Left colon (tissue), 2 donors: ENCODE measurements around the gene SAT1. TPM values are rescaled to one million over a fixed set of nuclear protein-coding genes. Genes with fewer than 3 reads are reported as not detected.
"Not testable (repeated sequence)": the region's sequence is repeated elsewhere in the genome, so short reads cannot be mapped to it uniquely, and the experiment has no call there.

Experiments used
- ATAC-seq: fragments of 200-7000 bp; cut with Tn5 transposase; one replicate; pipeline ENCODE4 v1.9.1; 2020; ENCODE audit warnings: mild to moderate bottlenecking, moderate library complexity
- DNase-seq, 2 donors: peaks; one replicate each; pipeline ENCODE4 v3.0.0-alpha.2; 2020
- intact Hi-C, 2 donors: fragments of 100-400 bp; cut with DNase I in 1 of 2; cut with micrococcal nuclease in 1 of 2; formaldehyde crosslinking; loops; one replicate each; pipeline versions ENCODE4 v1.11.2 to v1.14.0; 2022; cut with DNase I, micrococcal nuclease
- total RNA-seq, 2 donors: library from RNA; stranded (reverse); fragmentation: NEBNext Ultra II Directional; extraction: Animal tissue kit (Norgen Biotek cat#: 25700); gene quantifications; one replicate each; pipeline ENCODE4 v1.2.1, GENCODE V29; 2021
- donor health status: DM: no; HTN: no; CAD: no.
- donor health status: DM: yes; HTN: yes; CAD: no.

The SAT1 gene
- total RNA-seq, 2 donors from 2014 or later = 499 to 508 TPM

- intact Hi-C loops = no loop called here
- no peak for ATAC-seq
- no peak for DNase-seq
Observed at GRCh38 chrX:23770142-23770541, 12.8 kb upstream of the SAT1 start.

DNA sequence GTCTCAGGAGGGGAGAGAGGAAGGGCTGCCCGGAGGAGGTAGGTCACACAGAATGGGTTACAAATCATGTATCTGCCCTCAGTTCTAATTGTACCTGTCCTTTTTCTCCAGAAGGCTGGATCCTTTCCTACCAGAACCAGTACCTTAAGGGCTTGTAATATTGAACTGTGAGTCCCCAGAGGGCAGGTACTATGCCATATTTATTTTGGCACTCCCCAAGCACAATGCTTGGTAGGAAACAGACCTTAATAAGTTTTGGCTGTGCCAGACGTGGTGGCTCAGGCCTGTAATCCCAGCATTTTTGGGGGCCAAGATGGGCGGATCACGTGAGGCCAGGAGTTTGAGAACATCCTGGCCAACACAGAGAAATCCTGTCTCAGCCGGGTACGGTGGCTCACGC lies 11.9 kb upstream of the SAT1 start:
- DNase-seq, intact Hi-C loops, ATAC-seq: not testable (repeated sequence)

DNA sequence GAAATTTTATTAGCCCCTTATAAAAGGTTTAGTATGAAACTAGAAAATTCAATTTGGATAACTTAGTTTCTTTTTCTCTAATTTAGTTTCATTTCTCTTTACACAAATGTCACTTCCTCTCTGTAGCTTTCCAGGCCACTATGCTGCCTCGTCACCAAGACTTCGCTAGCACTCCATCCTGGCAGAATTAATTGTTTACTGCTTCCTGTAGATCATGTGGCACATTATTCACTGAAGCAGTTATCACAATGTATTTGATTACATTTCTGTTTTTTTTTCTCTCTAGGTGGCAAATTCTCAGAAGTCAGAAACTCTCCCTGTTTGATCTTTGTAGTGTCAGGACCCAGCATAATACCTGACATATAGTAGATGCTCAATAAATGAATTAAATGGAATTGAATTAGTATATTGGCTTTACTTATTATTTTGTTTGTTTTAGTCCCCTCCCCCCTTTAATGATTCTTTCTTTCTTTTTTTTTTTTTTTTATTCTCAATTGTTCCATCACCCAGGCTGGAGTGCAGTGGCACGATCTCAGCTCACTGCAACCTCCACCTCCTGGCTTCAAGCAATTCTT lies 9.3 kb upstream of the SAT1 start:
- ATAC-seq = peak; percentile 56
- no peak for DNase-seq
- intact Hi-C loops = no loop called here

GRCh38 chrX:23776363-23776762 lies 6.6 kb upstream of the SAT1 start:
- DNase-seq = no peak
- intact Hi-C loops = no loop called here
- ATAC-seq = no peak

DNA sequence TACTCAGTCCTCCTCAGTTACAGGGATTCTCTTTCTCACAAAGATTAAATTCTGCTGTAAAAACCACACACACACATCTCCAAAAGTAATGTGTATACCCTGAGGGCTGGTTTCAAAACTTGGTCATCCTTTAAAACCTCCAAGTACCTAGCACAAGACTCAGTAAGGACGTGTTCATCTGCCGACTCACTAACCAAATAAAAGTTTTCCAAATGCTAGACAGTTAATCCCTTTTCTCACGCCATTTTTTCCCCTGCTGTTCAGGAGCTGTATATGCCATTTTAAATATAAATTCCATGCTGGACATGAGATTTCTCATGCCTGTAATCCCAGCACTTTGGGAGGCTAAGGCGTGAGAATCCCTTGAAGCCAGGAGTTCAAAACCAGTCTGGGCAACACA lies 3.9 kb upstream of the SAT1 start:
- intact Hi-C loops = no loop called here
- no peak for ATAC-seq
- DNase-seq = no peak

- ATAC-seq (no peak), DNase-seq (no peak)
- intact Hi-C loops = loop anchor here in 1 of 2 donors (5.0 kb wide), 1 partner anchor 120 kb away; no protein-coding TSS in a partner anchor
Observed at GRCh38 chrX:23782455-23782854, 518 bp upstream of the SAT1 start.

GRCh38 chrX:23783589-23784469 lies 856 bp downstream of the SAT1 start:
- intact Hi-C loops = loop anchor here in 1 of 2 donors (5.0 kb wide), 1 partner anchor 118 kb away; no protein-coding TSS in a partner anchor
- ATAC-seq (peak; percentile 15), DNase-seq (no peak)

GRCh38 chrX:23784470-23785331 lies 1.7 kb downstream of the SAT1 start:
- DNase-seq (no peak), ATAC-seq (peak; percentile 8)
- intact Hi-C loops = loop anchor here in 1 of 2 donors (5.0 kb wide), 1 partner anchor 118 kb away; no protein-coding TSS in a partner anchor

- intact Hi-C loops = no loop called here
- ATAC-seq (no peak), DNase-seq (no peak)
Observed at GRCh38 chrX:23785580-23785979, 2.6 kb downstream of the SAT1 start.

GRCh38 chrX:23786268-23786815 lies 3.4 kb downstream of the SAT1 start:
- DNase-seq (no peak), ATAC-seq (no peak)
- intact Hi-C loops = no loop called here

GRCh38 chrX:23787745-23788118 lies 4.8 kb downstream of the SAT1 start:
- DNase-seq (no peak), ATAC-seq (no peak)
- intact Hi-C loops = no loop called here

- DNase-seq (no peak), ATAC-seq (no peak)
- intact Hi-C loops = no loop called here
Observed at GRCh38 chrX:23788521-23788920, 5.5 kb downstream of the SAT1 start.

GRCh38 chrX:23788946-23789345 lies 6.0 kb downstream of the SAT1 start:
- ATAC-seq (no peak), DNase-seq (no peak)
- intact Hi-C loops = no loop called here

DNA sequence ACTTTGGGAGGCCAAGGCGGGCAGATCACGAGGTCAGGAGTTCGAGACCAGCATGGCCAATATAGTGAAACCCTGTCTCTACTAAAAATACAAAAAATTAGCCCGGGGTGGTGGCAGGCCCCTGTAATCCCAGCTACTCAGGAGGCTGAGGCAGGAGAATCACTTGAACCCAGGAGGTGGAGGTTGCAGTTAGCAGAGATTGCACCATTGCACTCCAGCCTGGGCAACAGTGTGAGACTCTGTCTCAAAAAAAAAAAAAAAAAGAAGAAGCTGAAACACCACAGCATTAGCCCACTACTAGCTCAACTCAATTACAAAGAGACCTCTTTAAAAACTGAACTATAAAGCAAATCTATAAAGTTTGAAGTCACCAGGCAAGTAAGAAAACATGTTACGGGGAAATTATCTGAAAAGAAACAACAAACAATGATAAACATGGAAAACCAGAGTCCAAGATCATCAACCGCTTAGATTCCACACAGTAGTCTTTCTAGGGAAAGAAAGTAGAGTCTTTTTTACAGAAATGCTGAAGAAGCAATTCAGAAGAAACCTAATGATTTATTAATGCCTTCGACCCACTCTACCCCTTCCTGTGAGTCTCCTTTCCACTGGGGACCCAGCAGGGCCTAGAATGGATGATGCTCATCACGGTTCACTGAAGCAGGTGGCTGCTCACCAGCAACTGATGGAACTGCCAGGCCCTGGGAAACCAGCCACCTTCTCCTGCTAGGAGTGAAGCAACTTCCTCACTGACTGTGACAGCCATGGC lies 6.6 kb downstream of the SAT1 start:
- intact Hi-C loops = no loop called here
- DNase-seq (no peak), ATAC-seq (no peak)

DNA sequence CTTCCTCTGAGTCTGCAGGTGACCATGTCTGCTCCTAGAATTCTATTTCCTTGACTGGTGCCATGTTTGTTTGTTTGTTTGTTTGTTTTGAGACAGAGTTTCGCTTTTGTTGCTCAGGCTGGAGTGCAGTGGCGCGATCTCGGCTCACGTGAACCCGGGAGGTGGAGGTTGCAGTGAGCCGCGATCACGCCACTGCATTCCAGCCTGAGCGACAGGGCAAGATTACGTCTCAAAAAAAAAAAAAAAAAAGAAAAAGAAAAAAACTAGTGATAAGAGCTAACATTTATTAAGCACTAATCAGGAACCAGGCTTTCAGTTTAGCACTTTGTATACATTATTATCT lies 7.2 kb downstream of the SAT1 start:
- intact Hi-C loops = no loop called here
- no peak for ATAC-seq
- DNase-seq = no peak

DNA sequence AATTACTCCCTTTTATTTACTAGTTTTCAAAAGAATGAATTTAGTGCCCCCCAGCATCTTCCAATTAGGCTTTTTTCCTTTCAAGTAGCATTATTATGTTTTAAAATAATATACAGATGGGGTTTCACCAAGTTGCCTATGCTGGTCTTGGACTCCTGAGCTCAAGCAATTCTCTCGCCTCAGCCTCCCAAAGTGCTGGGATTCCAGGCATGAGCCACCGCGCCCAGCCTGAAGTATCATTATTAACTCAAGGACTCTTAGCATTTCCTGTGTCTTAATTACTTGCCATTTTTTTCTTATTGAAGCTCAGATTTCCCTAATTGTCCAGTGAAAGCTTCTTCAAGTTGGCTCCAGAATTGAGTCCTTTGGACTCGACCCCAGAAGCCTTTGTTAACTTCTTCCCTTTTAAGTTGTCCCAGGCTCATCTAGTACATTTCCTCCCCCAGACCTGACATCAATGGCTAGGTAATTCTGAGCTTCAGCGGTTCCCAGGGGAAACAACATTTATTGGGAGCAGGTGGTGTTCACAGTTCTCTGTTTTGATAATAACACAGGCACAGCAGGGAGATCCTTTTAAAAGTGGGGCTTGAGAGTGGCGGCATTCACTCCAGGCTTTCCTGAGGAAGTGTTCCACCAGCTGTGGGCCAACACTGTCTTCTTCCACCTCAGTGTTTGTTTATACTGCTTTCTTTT lies 10.0 kb downstream of the SAT1 start:
- intact Hi-C loops = no loop called here
- DNase-seq = no peak
- no peak for ATAC-seq

GRCh38 chrX:23795221-23795620 lies 12.2 kb downstream of the SAT1 start:
- no peak for DNase-seq
- intact Hi-C loops = no loop called here
- ATAC-seq = no peak
